ENCODE measurements around the gene BECN2. TPM values are rescaled to one million over a fixed set of nuclear protein-coding genes. Genes with fewer than 3 reads are reported as not detected.

The BECN2 gene, protein sequence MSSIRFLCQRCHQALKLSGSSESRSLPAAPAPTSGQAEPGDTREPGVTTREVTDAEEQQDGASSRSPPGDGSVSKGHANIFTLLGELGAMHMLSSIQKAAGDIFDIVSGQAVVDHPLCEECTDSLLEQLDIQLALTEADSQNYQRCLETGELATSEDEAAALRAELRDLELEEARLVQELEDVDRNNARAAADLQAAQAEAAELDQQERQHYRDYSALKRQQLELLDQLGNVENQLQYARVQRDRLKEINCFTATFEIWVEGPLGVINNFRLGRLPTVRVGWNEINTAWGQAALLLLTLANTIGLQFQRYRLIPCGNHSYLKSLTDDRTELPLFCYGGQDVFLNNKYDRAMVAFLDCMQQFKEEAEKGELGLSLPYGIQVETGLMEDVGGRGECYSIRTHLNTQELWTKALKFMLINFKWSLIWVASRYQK
- total RNA-seq = not detected

DNA sequence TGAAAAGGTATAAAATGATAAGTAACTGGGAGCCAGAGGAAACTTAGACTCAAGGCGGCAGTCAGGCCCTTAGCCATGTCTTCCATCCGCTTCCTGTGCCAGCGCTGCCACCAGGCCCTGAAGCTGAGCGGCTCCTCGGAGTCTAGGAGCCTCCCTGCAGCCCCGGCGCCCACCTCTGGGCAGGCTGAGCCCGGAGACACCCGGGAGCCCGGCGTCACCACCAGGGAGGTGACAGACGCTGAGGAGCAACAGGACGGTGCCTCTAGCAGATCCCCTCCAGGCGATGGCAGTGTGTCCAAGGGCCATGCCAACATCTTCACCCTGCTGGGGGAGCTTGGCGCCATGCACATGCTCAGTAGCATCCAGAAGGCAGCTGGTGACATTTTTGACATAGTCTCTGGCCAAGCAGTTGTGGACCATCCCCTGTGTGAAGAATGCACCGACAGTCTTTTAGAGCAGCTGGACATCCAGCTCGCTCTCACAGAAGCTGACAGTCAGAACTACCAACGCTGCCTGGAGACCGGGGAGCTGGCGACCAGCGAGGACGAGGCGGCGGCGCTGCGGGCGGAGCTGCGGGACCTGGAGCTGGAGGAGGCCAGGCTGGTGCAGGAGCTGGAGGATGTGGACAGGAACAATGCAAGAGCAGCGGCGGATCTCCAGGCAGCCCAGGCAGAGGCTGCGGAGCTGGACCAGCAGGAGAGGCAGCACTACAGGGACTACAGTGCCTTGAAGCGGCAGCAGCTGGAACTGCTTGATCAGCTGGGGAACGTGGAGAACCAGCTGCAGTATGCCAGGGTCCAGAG, at the start of gene BECN2:
Gene BECN2 (plus strand): TSS at position 76 of the 803 bp plus-strand sequence. CDS start 0 bp downstream, at position 76.
- 84 to 89% methylated on average over 12 to 28 of the region's 33 CpGs for WGBS, 2 donors
- Histone ChIP-seq H3K9me3 (no peaks in the 10 kb centered on the region), H3K4me1 (no peaks in the 10 kb centered on the region), H3K27ac (no peak within 1 kb of the TSS), H3K27me3 (no peaks in the 10 kb centered on the region), H3K36me3 (replicated peaks in 1 of 2; ENCODE audit: insufficient read depth in 1 of 2, low read depth in 2 of 2) (no peaks in the 10 kb centered on the region), H3K4me3 (no peak within 1 kb of the TSS)
- TF ChIP-seq, protein P1, sequence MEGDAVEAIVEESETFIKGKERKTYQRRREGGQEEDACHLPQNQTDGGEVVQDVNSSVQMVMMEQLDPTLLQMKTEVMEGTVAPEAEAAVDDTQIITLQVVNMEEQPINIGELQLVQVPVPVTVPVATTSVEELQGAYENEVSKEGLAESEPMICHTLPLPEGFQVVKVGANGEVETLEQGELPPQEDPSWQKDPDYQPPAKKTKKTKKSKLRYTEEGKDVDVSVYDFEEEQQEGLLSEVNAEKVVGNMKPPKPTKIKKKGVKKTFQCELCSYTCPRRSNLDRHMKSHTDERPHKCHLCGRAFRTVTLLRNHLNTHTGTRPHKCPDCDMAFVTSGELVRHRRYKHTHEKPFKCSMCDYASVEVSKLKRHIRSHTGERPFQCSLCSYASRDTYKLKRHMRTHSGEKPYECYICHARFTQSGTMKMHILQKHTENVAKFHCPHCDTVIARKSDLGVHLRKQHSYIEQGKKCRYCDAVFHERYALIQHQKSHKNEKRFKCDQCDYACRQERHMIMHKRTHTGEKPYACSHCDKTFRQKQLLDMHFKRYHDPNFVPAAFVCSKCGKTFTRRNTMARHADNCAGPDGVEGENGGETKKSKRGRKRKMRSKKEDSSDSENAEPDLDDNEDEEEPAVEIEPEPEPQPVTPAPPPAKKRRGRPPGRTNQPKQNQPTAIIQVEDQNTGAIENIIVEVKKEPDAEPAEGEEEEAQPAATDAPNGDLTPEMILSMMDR (IDR thresholded peaks at IDR 0.05) = no peak
- TF ChIP-seq POLR2A (IDR thresholded peaks at IDR 0.05) = no peak
- no peak for DNase-seq
- intact Hi-C loops (cut with DNase I) = no loop called here
- no peak for ATAC-seq

DNA sequence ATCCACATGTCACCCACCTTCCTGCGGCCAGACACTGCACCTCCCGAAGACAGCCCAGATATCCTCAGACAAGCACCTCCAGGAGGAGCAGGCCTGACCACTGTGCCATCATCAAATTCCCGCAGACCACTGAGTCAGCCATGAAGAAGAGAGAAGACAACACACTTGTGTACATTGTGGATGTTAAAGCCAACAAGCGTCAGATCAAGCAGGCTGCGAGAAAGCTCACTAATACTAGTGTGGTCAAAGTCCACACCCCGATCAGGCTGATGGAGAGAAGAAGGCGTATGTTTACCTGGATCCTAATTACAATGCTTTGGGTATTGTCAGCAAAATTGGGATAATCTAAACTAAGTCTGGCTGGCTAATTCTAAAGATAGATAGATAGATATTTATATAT, 41.4 kb upstream of the BECN2 start:
- Histone ChIP-seq H3K27me3 (no peaks in the 10 kb centered on the region), H3K27ac (no peak overlapping the region), H3K36me3 (replicated peaks in 1 of 2; ENCODE audit: insufficient read depth in 1 of 2, low read depth in 2 of 2) (no peaks in the 10 kb centered on the region), H3K4me3 (no peak overlapping the region), H3K9me3 (no peaks in the 10 kb centered on the region), H3K4me1 (no peaks in the 10 kb centered on the region)
- TF ChIP-seq, protein P1 (IDR thresholded peaks at IDR 0.05) = no peak
- no peak for TF ChIP-seq POLR2A (IDR thresholded peaks at IDR 0.05)
- DNase-seq (no peak), ATAC-seq (no peak)
- 57 to 61% methylated on average over 7 of the region's 7 CpGs for WGBS, 2 donors
- intact Hi-C loops (cut with DNase I) = no loop called here

DNA sequence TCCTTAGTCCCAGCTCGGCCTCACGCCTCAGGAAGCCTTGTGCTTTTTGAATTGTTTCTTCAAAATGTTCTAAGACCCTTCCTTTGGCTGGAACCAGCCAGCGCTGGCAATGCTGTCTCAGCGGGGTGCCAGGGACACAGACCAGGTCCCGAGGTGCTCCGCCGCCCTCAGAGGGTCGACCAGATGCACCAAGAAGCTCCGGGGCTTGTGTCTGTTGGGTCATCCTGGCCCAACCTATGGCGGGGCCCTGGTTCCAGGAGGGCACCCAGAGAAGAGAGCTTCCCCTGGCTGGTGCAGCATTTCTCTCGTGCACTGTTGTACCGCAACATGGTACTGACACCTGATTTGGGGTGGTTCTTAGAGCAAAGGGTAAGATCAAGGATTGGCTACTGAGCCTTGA, 40.1 kb upstream of the BECN2 start:
- WGBS, 2 donors = 73 to 92% methylated on average over 9 to 12 of the region's 12 CpGs
- intact Hi-C loops (cut with DNase I) = no loop called here
- H3K4me3 ChIP-seq = no peak overlapping the region
- ATAC-seq = no peak
- DNase-seq = no peak
- no peak overlapping the region for H3K27ac ChIP-seq
- TF ChIP-seq POLR2A (IDR thresholded peaks at IDR 0.05) = no peak
- TF ChIP-seq, protein P1 (IDR thresholded peaks at IDR 0.05) = no peak
- no peaks in the 10 kb centered on the region for H3K36me3 ChIP-seq (replicated peaks in 1 of 2; ENCODE audit: insufficient read depth in 1 of 2, low read depth in 2 of 2)
- H3K9me3 ChIP-seq = no peaks in the 10 kb centered on the region
- no peaks in the 10 kb centered on the region for H3K27me3 ChIP-seq
- no peaks in the 10 kb centered on the region for H3K4me1 ChIP-seq

DNA sequence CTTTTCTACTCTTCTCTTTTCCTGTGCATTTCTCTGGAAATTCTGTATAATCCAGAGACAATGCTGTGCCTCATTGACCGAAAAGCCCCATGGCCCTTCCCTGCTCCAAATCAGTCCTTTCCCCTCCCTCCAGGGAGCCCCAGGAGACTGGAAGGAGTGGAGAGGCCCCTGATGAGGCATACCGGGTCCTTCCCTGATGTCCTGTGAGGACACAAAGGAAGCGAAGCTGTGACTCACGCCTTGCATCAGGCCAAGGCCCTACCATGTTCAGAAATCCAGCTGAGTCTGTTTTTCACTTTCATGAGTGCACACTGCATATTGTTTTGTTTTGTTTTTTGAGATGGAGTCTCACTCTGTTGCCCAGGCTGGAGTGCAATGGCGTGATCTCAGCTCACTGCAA, 38.7 kb upstream of the BECN2 start:
- no peak overlapping the region for H3K4me3 ChIP-seq
- H3K9me3 ChIP-seq = no peaks in the 10 kb centered on the region
- H3K4me1 ChIP-seq = no peaks in the 10 kb centered on the region
- no peaks in the 10 kb centered on the region for H3K27me3 ChIP-seq
- TF ChIP-seq POLR2A (IDR thresholded peaks at IDR 0.05) = no peak
- TF ChIP-seq, protein P1 (IDR thresholded peaks at IDR 0.05) = no peak
- 72 to 80% methylated on average over 5 of the region's 5 CpGs for WGBS, 2 donors
- H3K27ac ChIP-seq = no peak overlapping the region
- ATAC-seq (no peak), DNase-seq (peak in 1 of 4 donors; percentile 25)
- H3K36me3 ChIP-seq (replicated peaks in 1 of 2; ENCODE audit: insufficient read depth in 1 of 2, low read depth in 2 of 2) = no peaks in the 10 kb centered on the region
- intact Hi-C loops (cut with DNase I) = no loop called here

Measured in body of pancreas (tissue), 4 donors.